Transverse colon (tissue), 4 donors: ENCODE data around the gene CDK10.

Experiments
- CTCF ChIP-seq, 5 experiments: fragments of 200-600 bp in 3 of 5; fragments of 450-650 bp in 2 of 5; sonication (generic) in 3 of 5; IDR thresholded peaks; 1 replicate in 2 of 5; 2 replicates in 3 of 5; pipeline ENCODE4 v1.5.1; 2016 to 2017; ENCODE audit warnings: antibody characterized with exemption in 5 of 5, inconsistent platforms in 3 of 5, mild to moderate bottlenecking in 2 of 5, moderate library complexity in 1 of 5
- POLR2A ChIP-seq: fragments of 450-650 bp; IDR thresholded peaks from one replicate; pipeline ENCODE4 v1.6.1; 2016; ENCODE audit warnings: antibody characterized with exemption, mild to moderate bottlenecking, moderate library complexity
- POLR2AphosphoS5 ChIP-seq, 3 donors: sonication (generic); formaldehyde crosslinking; IDR thresholded peaks; one replicate each; pipeline ENCODE4 v1.6.1; 2016; ENCODE audit warnings: antibody characterized with exemption in 3 of 3

- TF ChIP-seq POLR2A, result no peak
- no peak for TF ChIP-seq CTCF (IDR thresholded peaks at IDR 0.05)
- TF ChIP-seq POLR2AphosphoS5 (IDR thresholded peaks at IDR 0.05), result no peak
Measured at GRCh38 chr16:89737341-89738071, 51.0 kb downstream of the CDK10 start.
